Activated CD4-positive, alpha-beta T cell treated with anti-CD3 and anti-CD28 coated beads, Interleukin-2, amount 10 ng/mL, durations not matched to agents 7 days and 5 days (primary cell): ENCODE data around the gene GCNT2. TPM values are rescaled to one million over a fixed set of nuclear protein-coding genes. Genes with fewer than 3 reads are reported as not detected.
"Not testable (repeated sequence)": the region's sequence is repeated elsewhere in the genome, so short reads cannot be mapped to it uniquely, and the experiment has no call there.

Source experiments
- CTCF ChIA-PET: fragments of 350-600 bp; sonication (Branson Sonifier 250); formaldehyde crosslinking; loops from one replicate; lab custom pipeline; 2021; ENCODE audit warnings: antibody characterized with exemption; lab: Charles Lee
- POLR2A ChIA-PET: fragments of 350-600 bp; sonication (Branson Sonifier 250); formaldehyde crosslinking; loops from one replicate; lab custom pipeline; 2021; ENCODE audit warnings: antibody characterized with exemption; lab: Charles Lee
- DNase-seq: peaks from one replicate; pipeline ENCODE4 v3.0.0-alpha.2; 2020
- H3K27ac Mint-ChIP-seq: one replicate; pipeline ENCODE4 v1.8.0; 2021; ENCODE audit warnings: mild to moderate bottlenecking, moderate library complexity, mixed read lengths
- H3K27me3 Mint-ChIP-seq: one replicate; pipeline ENCODE4 v1.8.0; 2021; ENCODE audit warnings: mixed read lengths
- H3K36me3 Mint-ChIP-seq: one replicate; pipeline ENCODE4 v1.8.0; 2021; ENCODE audit warnings: low read depth, mixed read lengths
- H3K4me1 Mint-ChIP-seq: one replicate; pipeline ENCODE4 v1.8.0; 2021; ENCODE audit warnings: mixed read lengths
- H3K4me3 Mint-ChIP-seq: one replicate; pipeline ENCODE4 v1.8.0; 2021; ENCODE audit warnings: mild to moderate bottlenecking, moderate library complexity, mixed read lengths
- H3K9me3 Mint-ChIP-seq: one replicate; pipeline ENCODE4 v1.8.0; 2021; ENCODE audit warnings: mixed read lengths
- total RNA-seq, 2 experiments: library from RNA; stranded (reverse); gene quantifications; one replicate each; pipeline ENCODE4 v1.2.3, GENCODE V29; 2021

Gene GCNT2
- total RNA-seq, 2 experiments from 2014 or later: 5.0 to 5.5 TPM

DNA sequence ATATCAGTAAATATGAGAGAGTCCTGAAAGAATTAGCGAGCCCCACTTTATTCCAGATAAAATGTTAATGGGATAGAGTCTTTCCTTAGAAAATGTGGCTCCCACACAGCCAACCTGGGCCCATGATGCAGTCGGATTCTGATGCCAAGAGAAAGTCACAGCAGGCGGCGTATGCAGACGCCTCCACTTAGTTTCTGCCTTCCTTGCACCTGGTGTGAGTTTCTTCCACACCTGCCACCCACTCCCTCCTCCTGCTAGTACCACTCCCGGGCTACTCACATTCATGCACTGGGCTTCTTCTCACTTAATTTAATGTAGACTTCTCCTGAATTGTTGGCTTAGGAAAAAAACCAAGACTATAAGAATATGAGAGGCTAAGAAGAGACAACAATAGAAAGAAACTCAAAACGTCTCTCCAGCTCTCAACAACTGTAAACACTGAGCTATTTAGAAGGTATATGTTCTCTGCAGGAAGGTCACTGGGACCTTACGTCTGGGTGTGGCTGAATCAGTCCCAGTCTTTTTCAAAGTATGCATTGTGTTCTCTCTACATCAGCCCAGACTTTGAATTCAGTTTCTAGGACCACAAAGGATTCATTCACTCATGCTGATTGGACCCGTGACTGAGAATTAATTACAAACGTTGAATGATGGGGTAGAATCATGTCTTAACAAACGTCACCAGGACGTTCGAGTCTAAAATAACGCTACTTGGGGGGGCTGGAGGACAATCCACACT is 70.4 kb downstream of the GCNT2 start:
- H3K9me3 Mint-ChIP-seq: no peaks in the 10 kb centered on the region
- no peak overlapping the region for H3K27ac Mint-ChIP-seq
- DNase-seq: no peak
- H3K27me3 Mint-ChIP-seq: no peaks in the 10 kb centered on the region
- H3K4me3 Mint-ChIP-seq: no peak overlapping the region
- POLR2A ChIA-PET: no interaction called here
- CTCF ChIA-PET: no interaction called here
- H3K4me1 Mint-ChIP-seq: peaks cover 3% of the 10 kb centered on the region
- H3K36me3 Mint-ChIP-seq: no peaks in the 10 kb centered on the region

DNA sequence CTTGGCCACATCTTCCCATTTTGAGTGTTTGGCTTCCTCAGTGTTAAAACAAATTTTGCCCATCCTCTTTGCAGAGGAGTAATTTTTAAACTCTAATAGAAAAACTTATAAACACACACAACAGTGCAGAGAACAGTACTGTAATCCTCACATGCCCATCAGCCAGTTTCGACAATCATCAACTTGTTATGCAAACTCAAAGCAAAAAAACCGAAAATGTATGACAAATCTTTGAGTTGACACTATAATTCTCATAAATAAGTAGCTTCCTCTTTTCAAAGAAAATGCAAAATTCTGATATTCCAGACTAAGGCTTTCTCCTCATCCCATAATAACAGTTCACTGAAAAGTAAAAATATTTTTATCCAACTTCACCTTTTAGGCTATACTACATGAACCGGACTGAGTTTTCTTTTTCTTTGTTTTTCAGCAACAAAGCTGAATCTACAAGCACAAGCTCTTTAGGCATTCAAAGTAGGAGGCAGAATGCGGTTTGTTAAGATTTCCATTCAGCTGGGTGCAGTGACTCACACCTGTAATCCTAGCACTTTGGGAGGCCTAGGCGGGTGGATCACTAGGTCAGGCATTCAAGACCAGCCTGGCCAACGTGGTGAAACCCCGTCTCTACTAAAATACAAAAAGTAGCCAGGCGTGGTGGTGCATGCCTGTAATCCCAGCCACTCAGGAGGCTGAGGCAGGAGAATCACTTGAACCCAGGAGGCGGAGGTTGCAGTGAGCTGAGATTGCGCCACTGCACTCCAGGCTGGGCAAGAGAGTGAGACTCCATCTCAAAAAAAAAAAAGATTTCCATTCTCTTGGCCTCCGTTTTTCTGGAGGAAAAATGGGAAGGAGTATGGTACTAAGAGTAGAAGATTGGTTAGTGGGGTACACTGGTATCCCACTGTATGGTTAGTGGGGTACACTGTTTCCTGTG is 74.8 kb downstream of the GCNT2 start:
- POLR2A ChIA-PET: no interaction called here

DNA sequence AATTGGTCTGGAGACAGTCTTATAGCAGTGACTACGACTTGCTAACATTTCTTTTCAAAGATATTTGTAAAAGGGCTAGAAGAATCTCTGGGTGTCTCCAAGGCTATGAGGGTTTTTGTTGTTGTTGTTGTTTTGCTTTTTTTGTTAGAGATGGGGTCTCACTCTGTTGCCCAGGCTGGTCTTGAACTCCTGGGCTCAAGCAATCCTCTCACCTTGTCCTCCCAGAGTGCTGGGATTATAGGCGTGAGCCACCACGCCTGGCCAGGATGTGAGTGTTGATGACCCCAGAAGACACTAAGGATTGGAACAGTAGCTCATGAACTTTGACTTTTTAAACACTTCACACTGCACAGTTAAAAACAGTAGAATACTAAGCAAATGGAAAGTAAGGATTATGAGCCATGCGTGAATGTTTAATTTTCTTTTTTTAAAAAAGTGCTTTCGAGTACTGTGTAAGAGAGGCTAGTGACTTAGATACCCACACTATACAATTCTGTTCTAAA is 76.4 kb downstream of the GCNT2 start:
- Mint-ChIP-seq H3K4me1 (peaks cover 2% of the 10 kb centered on the region), H3K27ac (no peak overlapping the region), H3K9me3 (no peaks in the 10 kb centered on the region), H3K4me3 (no peak overlapping the region), H3K27me3 (no peaks in the 10 kb centered on the region), H3K36me3 (no peaks in the 10 kb centered on the region)
- DNase-seq: no peak
- CTCF ChIA-PET: no interaction called here
- POLR2A ChIA-PET: no interaction called here

More for the DNA sequence above, 74.8 kb downstream of the GCNT2 start:
- H3K36me3 Mint-ChIP-seq: no peaks in the 10 kb centered on the region
- H3K4me3 Mint-ChIP-seq: no peak overlapping the region
- no peaks in the 10 kb centered on the region for H3K9me3 Mint-ChIP-seq
- H3K27ac Mint-ChIP-seq: no peak overlapping the region
- no peak for DNase-seq
- CTCF ChIA-PET: interaction anchor here (0.6 kb wide), 1 partner anchor 884 kb away, joined by 3 read pairs; no protein-coding TSS in a partner anchor
- H3K27me3 Mint-ChIP-seq: no peaks in the 10 kb centered on the region
- peaks cover 2% of the 10 kb centered on the region for H3K4me1 Mint-ChIP-seq

DNA sequence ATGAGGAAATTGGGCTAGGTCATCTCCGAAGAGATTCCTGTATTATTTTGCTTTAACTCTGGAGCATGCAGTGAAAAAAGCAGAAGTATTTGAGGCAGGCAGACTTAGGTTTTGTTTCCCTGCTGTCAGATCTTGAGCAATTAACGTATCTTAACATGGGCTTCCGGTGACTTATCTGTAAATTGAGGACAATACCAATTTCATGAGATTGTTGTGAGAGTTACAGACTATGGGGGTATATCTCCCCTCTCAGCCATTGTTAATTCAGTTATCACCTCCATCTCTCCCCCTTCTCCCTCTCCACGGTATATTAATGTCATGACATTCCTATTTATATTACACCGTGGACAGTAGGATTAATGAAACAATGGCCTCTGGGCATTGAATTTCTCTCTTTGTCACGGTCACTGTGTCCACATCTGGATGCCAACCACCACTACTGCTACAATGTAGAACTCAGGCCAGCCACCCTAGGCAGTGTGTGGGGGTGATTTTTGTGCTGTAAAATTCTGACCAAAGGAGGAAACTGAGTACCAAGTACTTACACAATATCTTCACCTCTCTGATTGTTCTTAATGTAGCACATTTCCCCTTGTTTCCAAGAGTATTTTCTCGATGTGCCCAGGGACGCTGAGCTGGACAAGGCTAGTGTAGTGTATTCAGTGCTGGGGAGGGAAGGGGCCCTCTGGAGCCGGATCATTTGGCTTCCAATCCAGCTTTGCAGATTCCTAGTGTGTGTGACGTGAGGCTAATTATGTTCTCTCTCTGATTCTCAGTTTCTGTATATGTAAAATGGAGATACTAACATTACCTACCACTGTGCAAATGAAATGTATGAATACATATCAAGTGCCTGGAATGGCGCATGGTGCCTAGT is 77.2 kb downstream of the GCNT2 start:
- Mint-ChIP-seq H3K36me3 (no peaks in the 10 kb centered on the region), H3K4me3 (no peak overlapping the region), H3K9me3 (no peaks in the 10 kb centered on the region), H3K27ac (no peak overlapping the region), H3K4me1 (peaks cover 2% of the 10 kb centered on the region), H3K27me3 (no peaks in the 10 kb centered on the region)
- no peak for DNase-seq
- ChIA-PET POLR2A (no interaction called here), CTCF (no interaction called here)

DNA sequence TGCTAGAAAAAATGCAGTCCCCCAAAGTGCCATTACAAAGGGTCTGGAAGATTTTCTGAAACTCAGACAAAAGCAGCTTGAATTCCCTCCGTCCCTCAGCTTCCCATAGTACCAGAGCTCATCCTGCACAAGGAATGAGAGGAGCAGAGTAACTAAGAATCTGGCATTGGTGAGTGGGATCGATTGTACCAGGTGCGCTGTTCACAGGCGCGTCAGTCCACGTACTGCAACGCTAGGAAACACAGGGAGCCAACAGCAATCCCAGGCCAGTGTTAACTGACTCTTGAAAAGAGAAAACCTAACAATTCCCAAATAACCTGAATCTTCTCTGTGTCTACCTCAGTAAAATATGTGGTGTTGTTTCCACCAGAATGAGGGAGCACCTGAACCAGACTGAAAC is 77.9 kb downstream of the GCNT2 start:
- ChIA-PET CTCF (no interaction called here), POLR2A (no interaction called here)
- H3K4me1 Mint-ChIP-seq: peaks cover 2% of the 10 kb centered on the region
- no peak for DNase-seq
- no peaks in the 10 kb centered on the region for H3K27me3 Mint-ChIP-seq
- H3K9me3 Mint-ChIP-seq: no peaks in the 10 kb centered on the region
- H3K27ac Mint-ChIP-seq: no peak overlapping the region
- H3K4me3 Mint-ChIP-seq: no peak overlapping the region
- no peaks in the 10 kb centered on the region for H3K36me3 Mint-ChIP-seq

DNA sequence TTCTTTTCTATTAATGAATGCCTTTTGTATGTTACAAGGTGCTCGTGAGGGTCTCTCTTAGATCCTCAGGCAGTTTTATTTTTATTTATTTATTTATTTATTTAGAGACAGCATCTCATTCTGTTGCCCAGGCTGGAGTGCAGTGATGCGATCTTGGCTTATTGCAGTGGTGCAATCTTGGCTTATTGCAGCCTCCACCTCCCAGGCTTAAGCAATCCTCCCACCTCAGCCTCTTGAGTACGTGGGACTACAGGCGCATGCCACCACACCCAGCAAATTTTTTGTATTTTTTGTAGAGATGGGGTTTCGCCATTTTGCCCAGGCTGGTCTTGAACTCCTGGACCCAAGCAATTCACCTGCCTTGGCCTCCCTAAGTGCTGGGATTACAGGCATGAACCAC is 79.5 kb downstream of the GCNT2 start:
- H3K4me3 Mint-ChIP-seq, DNase-seq, H3K27ac Mint-ChIP-seq, CTCF ChIA-PET, POLR2A ChIA-PET, H3K27me3 Mint-ChIP-seq, H3K4me1 Mint-ChIP-seq, H3K9me3 Mint-ChIP-seq, H3K36me3 Mint-ChIP-seq: not testable (repeated sequence)

DNA sequence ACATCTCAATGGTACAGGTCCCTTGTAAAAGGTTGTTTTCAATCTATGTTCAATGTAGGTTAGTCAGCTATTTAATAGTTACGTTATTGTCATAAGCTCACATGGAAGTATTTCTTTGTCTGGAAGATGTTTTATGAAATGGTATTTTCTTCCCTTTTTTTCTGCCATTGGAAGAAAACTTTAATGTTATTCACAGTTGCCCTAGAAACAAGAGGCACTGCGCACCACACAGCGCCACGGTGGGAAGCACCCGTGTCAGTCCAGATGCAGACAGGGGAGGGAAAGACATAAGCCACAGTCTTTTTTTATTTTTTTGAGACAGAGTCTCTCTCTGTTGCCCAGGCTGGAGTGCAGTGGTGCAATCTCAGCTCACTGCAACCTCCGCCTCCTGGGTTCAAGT is 82.1 kb downstream of the GCNT2 start:
- H3K4me3 Mint-ChIP-seq: no peak overlapping the region
- no peak overlapping the region for H3K27ac Mint-ChIP-seq
- no peaks in the 10 kb centered on the region for H3K9me3 Mint-ChIP-seq
- POLR2A ChIA-PET: no interaction called here
- H3K4me1 Mint-ChIP-seq: no peaks in the 10 kb centered on the region
- no peak for DNase-seq
- no peaks in the 10 kb centered on the region for H3K27me3 Mint-ChIP-seq
- CTCF ChIA-PET: interaction anchor here (0.6 kb wide), 1 partner anchor 569 kb away, joined by 3 read pairs; no protein-coding TSS in a partner anchor
- no peaks in the 10 kb centered on the region for H3K36me3 Mint-ChIP-seq

DNA sequence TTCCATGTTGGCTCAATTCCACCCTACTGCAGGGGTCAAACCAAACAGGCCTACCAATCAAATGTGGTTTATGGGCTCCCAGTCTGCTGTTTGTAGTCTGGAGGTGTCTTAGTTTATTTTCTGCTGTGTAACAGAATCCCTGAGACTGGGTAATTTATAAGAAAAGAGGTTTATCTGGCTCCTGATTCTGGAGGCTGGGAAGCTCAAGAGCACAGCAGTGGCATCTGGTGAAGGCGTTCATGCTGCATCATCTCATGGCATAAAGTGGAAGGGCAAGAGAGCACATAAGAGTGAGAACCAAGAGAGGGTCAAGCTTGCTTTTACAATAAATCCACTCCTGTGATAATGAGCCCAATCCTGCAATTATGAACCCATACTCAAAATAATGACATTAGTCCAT is 87.9 kb downstream of the GCNT2 start:
- H3K4me3 Mint-ChIP-seq: no peak overlapping the region
- H3K27me3 Mint-ChIP-seq: no peaks in the 10 kb centered on the region
- no peak for DNase-seq
- CTCF ChIA-PET: no interaction called here
- H3K4me1 Mint-ChIP-seq: no peaks in the 10 kb centered on the region
- no peak overlapping the region for H3K27ac Mint-ChIP-seq
- peaks cover 3% of the 10 kb centered on the region for H3K9me3 Mint-ChIP-seq
- POLR2A ChIA-PET: no interaction called here
- H3K36me3 Mint-ChIP-seq: no peaks in the 10 kb centered on the region

DNA sequence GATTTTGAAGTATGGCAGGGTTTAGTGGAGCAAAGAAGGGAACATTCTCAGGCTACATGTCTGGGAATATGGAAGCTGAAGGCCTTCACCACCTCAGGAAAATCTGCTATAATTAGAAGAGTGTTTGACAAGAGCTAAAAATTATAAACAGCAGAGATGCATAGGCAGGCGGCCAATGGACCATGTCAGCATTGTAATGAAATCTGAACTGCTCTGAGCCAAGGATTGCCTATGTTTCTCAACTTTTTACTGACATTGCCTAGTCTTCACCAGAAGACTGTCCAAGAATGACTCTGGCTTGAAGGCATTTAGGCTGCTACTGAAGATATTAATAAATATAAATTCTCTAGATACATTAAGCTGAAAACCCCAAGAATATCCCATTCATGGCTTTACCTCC is 89.1 kb downstream of the GCNT2 start:
- Mint-ChIP-seq H3K27ac (no peak overlapping the region), H3K4me1 (no peaks in the 10 kb centered on the region), H3K36me3 (no peaks in the 10 kb centered on the region), H3K9me3 (peaks cover 3% of the 10 kb centered on the region), H3K4me3 (no peak overlapping the region), H3K27me3 (no peaks in the 10 kb centered on the region)
- CTCF ChIA-PET: interaction anchor here (0.6 kb wide), 1 partner anchor 74 kb away, joined by 4 read pairs; no protein-coding TSS in a partner anchor
- DNase-seq: no peak
- POLR2A ChIA-PET: no interaction called here

DNA sequence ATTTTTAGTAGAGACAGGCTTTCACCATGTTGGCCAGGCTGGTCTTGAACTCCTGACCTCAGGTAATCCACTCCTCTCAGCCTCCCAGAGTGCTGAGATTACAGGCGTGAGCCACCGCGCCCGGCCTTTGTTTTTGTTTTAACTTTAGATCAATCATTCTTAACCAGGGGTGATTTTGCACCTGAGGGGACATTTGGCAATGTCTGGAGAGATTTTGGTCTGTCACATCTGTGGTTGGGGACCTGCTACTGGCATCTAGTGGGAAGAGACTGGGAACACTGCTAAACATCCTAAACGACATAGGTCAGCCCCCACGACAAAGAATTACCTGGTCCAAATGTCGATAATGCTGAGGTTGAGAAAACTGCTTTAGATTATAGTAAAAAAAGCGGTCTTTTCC is 91.0 kb downstream of the GCNT2 start:
- ChIA-PET CTCF (no interaction called here), POLR2A (no interaction called here)
- H3K27me3 Mint-ChIP-seq: no peaks in the 10 kb centered on the region
- H3K36me3 Mint-ChIP-seq: no peaks in the 10 kb centered on the region
- H3K27ac Mint-ChIP-seq: no peak overlapping the region
- no peak for DNase-seq
- H3K4me3 Mint-ChIP-seq: no peak overlapping the region
- no peaks in the 10 kb centered on the region for H3K4me1 Mint-ChIP-seq
- H3K9me3 Mint-ChIP-seq: peaks cover 3% of the 10 kb centered on the region

DNA sequence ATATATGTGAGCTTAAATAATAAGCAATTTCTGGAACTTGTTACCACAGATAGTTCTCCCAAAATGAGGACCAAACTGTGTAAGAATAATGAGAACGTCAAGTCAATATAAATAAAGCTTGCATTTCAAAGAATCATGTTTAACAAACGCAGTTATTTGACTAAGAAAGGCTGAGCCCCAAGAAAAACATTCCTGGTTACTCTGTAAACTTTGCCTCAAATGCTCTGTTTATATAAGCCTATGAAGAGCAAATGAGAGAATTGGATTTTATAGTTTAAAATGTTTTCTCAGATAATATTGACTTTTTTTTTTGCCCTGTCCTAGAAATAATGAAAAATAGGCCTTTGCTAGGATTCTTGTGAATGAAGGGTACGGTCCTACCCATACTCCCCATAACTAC is 91.9 kb downstream of the GCNT2 start:
- ChIA-PET POLR2A (no interaction called here), CTCF (interaction anchor here (0.5 to 1.5 kb wide), 2 partner anchors 10 to 451 kb away, joined by 3 to 4 read pairs; no protein-coding TSS in a partner anchor)
- no peaks in the 10 kb centered on the region for H3K27me3 Mint-ChIP-seq
- H3K4me3 Mint-ChIP-seq: no peak overlapping the region
- no peaks in the 10 kb centered on the region for H3K4me1 Mint-ChIP-seq
- DNase-seq: no peak
- H3K9me3 Mint-ChIP-seq: peaks cover 3% of the 10 kb centered on the region
- H3K27ac Mint-ChIP-seq: no peak overlapping the region
- H3K36me3 Mint-ChIP-seq: no peaks in the 10 kb centered on the region

DNA sequence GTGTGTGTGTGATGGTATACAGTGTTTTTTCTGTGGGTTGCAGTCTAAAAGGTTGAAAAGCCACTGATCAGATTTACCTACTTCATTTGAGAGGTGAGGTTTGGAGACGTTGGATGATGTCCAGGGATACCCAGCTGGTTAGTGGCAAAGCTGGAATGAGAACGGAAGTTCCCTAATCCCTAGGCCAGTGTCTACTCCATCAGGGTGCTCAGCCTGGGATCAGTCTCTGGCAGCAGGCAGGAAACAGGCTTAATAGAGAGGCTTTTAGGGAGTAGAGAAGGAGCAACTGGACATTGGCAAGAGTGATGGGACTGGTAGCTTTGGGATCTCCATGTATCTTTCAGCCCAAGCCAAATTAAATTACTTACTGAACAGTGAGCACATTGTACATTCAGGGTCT is 92.6 kb downstream of the GCNT2 start:
- H3K4me1 Mint-ChIP-seq: no peaks in the 10 kb centered on the region
- no peaks in the 10 kb centered on the region for H3K27me3 Mint-ChIP-seq
- no peak overlapping the region for H3K27ac Mint-ChIP-seq
- H3K36me3 Mint-ChIP-seq: no peaks in the 10 kb centered on the region
- peaks cover 3% of the 10 kb centered on the region for H3K9me3 Mint-ChIP-seq
- H3K4me3 Mint-ChIP-seq: no peak overlapping the region
- POLR2A ChIA-PET: no interaction called here
- CTCF ChIA-PET: interaction anchor here (0.5 to 1.5 kb wide), 2 partner anchors 10 to 451 kb away, joined by 3 to 4 read pairs; no protein-coding TSS in a partner anchor
- no peak for DNase-seq
